GM21360 (cell line): ENCODE results near the gene AFAP1.

Experiments used
- ATAC-seq: cut with Tn5 transposase; IDR thresholded peaks from one replicate; pipeline ENCODE4 v1.9.1; 2021; ENCODE audit warnings: mild to moderate bottlenecking, moderate library complexity; ENCODE audit not compliant: unreplicated experiment

Gene AFAP1

GRCh38 chr4:7847206-7847605 lies 92.5 kb downstream of the AFAP1 start:
- ATAC-seq: no peak

DNA sequence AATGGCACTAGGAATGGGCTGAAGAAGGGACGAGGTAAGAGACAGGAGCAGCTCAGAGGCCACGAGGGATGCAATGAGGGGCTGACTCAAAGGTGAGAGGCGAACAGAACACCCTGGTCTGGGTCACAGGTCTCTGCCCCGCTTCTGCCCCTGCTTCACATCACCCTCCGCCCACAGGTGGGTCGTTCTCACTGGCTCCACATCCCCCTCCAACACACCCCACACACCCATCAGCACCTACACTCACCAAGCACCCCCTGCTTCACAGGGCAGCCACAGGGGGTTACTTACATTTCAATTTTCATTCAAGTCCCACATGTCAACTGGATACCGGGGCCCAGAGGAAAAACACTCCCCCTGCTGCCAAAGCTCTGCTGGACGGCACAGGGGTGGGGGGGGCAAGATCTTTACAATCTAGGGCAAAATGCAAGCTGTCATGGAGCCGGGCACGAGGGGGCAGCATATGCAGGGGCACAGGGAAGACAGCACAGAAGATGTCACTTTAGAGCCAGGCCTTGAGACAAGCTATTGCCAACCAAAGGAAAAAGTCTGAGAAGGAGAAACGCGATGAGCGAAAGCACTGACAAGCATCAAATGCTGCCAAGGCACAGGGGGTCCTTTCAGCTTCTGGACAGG lies 94.0 kb downstream of the AFAP1 start:
- ATAC-seq: no peak

DNA sequence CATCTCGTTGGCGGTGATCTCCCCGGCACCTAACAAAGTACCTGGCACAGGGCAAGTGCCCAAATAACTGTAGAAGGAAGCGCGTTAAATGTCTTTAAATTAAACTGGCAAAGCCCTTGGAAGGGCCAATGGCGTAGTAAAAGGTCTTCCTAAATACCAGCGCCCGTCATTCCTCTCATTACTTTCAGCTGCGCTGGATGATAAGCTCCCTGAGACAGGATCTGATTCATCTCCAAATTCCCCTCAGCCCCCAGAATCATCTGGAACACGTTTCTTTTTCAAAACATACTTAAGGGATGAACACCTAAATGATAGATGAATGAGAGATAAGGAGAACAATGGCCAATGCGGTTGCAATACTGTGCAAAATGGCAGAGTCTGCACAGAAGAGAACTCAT lies 95.1 kb downstream of the AFAP1 start:
- no peak for ATAC-seq

GRCh38 chr4:7843831-7844593 lies 95.6 kb downstream of the AFAP1 start:
- ATAC-seq: no peak

DNA sequence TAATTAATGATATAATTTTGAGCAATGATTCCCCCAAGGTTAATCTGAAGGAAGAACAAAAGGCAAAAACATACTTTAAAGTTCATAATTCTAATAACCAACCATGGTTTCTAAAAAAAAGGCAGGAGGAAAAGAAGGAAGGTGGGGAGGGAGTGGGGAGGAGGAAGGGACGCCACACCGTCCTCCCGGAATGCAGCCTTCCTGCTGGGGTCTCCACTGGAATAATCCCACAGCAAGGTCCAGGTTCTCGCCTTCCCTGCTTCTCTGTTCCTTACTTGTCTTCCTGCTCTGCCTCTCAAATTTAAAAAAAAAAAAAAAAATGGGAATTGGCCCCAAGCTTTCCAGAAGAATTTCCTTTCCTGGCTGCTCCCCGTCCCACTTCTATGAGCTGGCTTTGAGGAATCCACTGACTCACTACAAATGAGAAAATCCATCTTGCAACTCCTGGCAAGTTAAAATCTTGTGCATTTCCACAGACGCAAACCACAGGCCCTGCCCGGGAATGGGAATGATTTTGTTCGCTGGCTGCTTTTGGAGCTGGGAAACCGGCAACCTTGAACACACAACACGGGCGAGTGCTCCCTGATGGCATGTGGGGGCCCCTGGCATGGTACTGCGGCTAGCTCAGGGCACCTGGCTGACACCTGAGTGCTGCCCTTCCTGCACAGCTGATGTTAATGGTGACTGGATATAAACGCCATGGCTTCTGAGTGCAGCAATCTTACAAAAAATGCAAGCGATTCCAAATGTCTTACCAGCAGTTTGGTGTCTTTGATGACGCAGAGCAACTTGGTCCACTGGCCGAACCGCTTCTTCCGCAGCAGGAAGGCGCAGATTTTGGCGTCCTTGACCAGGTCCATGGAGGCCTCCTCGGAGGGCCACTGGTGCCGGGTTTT lies 97.0 kb downstream of the AFAP1 start:
- ATAC-seq: no peak

- ATAC-seq: no peak
These were observed 97.8 kb downstream of the AFAP1 start for GRCh38 chr4:7841894-7842293.

GRCh38 chr4:7841071-7841470 lies 98.6 kb downstream of the AFAP1 start:
- ATAC-seq: no peak

- no peak for ATAC-seq
These were observed 99.8 kb downstream of the AFAP1 start for GRCh38 chr4:7839856-7840255.

GRCh38 chr4:7838136-7838782 lies 101.4 kb downstream of the AFAP1 start:
- no peak for ATAC-seq

- ATAC-seq: no peak
These were observed 102.0 kb downstream of the AFAP1 start for GRCh38 chr4:7837597-7838135.

DNA sequence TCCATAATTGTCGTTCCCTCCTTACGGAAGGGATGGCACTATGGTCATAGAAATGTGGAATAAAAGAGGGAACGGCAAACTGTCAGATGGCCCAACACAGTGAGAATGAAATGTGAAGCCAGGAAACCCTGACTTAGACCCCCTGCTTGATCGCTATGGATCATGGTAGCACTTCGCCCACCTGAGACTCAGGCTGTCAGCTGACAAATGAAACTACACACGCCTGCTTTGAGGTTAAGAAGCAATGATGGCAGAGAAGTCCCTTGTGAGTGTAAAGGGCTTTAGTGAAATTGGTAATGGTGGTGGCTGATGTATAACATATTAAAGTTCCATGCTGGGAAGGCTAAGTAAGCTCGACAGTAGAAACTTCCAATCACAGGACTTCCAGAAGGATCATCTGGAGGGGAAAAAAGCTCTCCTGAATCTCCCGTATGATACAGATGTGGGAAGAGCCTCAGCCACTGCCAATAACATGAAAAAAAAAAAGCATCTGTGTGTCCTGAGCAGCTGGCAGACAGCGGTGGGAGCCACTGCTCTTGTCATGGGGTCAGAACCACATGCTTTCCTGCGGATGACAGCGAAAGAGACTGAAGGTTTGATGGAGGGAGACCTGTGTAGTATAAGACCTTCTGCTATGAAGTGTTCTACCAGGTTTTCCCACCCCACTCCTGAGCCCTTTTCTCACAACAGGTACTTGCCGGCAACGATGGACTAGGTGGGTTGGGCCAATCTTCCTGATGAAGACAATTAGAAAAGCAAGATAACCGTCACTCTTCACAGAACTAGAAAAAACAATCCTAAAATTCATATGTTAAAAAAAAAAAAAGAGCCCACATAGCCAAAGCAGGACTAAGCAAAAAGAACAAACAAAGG lies 107.6 kb downstream of the AFAP1 start:
- ATAC-seq: no peak

DNA sequence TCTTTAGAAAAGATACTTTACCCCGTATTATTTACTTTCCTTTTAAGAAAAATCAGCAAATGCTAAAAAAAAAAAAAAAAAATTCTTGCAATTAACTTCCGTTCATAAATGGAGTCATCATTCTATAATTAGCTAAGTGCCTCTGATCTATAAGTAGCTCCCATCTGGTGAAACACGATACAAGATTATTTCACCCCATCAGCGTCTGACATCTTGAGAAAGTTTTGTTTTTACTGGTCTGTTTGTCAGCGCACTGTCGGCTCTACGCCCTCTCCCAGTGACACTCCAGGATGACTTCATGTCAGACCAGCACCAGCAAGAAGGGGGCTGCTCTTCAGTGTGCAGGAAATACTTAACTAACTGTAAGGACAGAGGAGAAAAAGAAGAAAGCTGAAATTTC lies 108.3 kb downstream of the AFAP1 start:
- no peak for ATAC-seq

DNA sequence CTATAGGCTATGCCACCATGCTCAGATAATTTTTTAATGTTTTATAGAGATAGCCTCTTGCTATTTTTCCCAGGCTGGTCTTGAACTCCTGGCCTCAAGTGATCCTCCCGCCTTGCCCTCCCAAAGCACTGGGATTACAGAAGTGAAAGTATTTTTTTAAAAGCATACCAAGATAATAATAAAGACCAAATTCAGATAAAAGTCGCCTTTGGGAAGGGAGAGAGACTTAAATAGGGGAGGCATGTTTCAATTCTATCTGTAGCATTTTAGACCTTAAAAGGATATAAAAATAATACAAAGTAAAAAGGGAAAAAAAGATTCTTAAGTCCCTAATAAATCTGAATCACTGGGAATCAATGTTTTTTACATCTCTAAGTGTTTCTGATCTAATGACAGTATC lies 108.9 kb downstream of the AFAP1 start:
- no peak for ATAC-seq

DNA sequence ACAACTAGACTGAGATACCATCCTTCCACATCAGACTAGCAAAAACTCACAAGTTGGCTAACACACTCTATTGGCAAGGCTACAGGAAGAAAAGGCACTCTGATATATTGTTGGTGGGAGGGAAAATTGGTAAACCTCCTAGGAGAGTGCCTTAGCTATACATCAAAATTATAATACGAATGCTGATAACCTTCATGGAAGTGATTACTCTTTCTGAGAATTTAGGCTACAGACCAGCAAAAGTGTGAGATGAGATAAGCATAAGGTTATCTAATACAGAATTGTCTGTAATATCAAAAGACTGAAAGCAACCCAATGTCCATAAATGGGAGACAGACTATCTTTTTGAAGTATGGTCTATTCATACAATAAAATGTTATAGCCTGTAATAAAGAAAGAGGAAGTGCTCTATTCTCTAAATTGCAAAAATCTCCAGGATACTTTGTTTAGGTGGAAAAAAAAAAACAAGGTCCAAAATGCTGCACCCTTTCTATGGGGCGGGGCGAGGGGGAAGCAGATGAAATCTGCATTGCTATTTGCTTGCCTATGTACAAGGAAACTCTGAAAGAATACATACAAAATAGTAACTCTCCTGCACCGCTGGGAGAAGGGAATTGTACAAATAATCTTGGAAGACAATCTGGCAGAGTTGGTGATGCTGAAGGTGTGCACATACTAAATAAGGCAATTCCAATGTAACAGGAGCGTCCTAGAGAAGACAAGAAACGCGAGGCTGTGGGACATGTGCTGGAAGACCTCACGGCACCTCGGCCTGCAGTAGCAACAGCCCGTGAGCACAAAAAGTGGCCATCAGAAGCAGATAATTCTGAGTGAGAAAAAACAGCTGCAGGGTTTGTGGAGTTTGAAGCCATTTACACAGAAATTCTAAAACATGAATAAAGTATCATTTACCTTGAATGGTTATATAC lies 109.7 kb downstream of the AFAP1 start:
- ATAC-seq: no peak

DNA sequence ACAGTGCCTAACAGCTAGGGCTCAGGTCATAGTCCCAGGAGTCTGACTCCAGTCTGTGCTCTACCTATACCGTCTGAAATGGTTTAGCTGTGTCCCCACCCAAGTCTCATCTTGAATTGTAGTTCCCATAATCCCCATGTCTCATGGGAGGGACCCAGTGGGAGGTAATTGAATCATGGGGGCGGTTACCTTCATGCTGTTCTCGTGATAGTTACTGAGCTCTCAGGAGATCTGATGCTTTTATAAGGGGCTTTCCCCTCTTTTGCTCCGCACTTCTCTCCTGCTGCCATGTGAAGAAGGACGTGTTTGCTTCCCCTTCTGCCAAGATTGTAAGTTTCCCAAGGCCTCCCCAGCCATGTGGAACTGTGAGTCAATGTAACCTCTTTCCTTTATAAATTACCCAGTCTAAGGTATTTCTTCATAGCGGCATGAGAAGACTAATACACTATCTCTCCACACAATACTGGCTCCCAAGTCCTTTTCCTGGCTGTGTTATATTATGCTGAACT lies 110.8 kb downstream of the AFAP1 start:
- ATAC-seq: no peak

- ATAC-seq: no peak
These were observed 111.5 kb downstream of the AFAP1 start for GRCh38 chr4:7828011-7828720.

- no peak for ATAC-seq
These were observed 112.1 kb downstream of the AFAP1 start for GRCh38 chr4:7827566-7827965.

- ATAC-seq: no peak
These were observed 112.8 kb downstream of the AFAP1 start for GRCh38 chr4:7826909-7827306.
